Heart left ventricle (tissue), 13 donors: ENCODE data around the gene DDAH2.

Experiments used
- POLR2A ChIP-seq, 2 donors: fragments of 450-650 bp; IDR thresholded peaks; one replicate each; pipeline ENCODE4 v1.6.1; 2017; ENCODE audit warnings: antibody characterized with exemption in 2 of 2, mild to moderate bottlenecking in 2 of 2, moderate library complexity in 2 of 2
- TF ChIP-seq, protein P1 (sequence below), 12 donors: fragments of 200-600 bp; sonication (generic) in 4 of 12; IDR thresholded peaks; one replicate each; pipeline versions ENCODE4 v1.5.0 to v1.8.0; 2018 to 2022; ENCODE audit warnings: antibody characterized with exemption in 12 of 12, mild to moderate bottlenecking in 5 of 12
- donor health status: ischemic (EF 13 %, LVEDD 7.1; RV severe dilation, severe dysfunction).
- donor health status: DM: no; HTN: yes; CAD: no.
- donor health status: DM: no; HTN: no; CAD: no.
- donor health status: ischemic (EF 25% LVEDD 6.9; RV normal size, moderate dysfunction).
- donor health status: ischemic (EF 25% LVEDD 5.7; RV mildly dilated, moderate dysfunction).
- donor health status: ischemic (EF 35%, LVEDD 5.7; RV mildly dilated, moderate dysfunction).
- donor health status: nonischemic (EF 11% LVEDD 7.7; RV severe dilation, severe dysfunction).
- donor health status: DM: yes; HTN: yes; CAD: no.
- donor health status: PGD.
- donor health status: ischemic (EF 29% LVEDD 5.4; RV normal size, mild dysfunction).
- donor health status: nonischemic (EF 23%, LVEDD 6.1; RV moderate dilation, normal function).

DNA sequence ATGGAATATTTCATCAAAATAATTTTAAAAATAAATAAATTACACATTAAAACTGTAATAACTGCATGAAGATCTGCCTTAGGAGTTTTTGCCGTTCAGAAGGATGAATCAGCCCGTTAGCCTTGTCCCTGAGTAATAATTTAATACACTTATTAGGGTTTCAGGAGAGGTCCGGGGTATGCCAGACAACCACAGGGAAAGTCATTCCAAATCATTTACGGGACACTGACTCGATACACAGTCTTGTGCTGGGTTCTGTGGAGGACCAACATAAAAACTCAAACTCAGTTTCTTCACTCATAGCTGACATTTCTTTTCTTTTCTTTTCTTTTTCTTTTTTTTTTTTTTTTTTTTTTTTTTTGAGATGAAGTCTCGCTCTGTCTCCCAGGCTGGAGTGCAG is 23.2 kb downstream of the DDAH2 start:
- TF ChIP-seq, protein P1, sequence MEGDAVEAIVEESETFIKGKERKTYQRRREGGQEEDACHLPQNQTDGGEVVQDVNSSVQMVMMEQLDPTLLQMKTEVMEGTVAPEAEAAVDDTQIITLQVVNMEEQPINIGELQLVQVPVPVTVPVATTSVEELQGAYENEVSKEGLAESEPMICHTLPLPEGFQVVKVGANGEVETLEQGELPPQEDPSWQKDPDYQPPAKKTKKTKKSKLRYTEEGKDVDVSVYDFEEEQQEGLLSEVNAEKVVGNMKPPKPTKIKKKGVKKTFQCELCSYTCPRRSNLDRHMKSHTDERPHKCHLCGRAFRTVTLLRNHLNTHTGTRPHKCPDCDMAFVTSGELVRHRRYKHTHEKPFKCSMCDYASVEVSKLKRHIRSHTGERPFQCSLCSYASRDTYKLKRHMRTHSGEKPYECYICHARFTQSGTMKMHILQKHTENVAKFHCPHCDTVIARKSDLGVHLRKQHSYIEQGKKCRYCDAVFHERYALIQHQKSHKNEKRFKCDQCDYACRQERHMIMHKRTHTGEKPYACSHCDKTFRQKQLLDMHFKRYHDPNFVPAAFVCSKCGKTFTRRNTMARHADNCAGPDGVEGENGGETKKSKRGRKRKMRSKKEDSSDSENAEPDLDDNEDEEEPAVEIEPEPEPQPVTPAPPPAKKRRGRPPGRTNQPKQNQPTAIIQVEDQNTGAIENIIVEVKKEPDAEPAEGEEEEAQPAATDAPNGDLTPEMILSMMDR (IDR thresholded peaks at IDR 0.05), result no peak
- TF ChIP-seq POLR2A (IDR thresholded peaks at IDR 0.05), result no peak
